ENCODE data around the gene ACTG2. TPM values are rescaled to one million over a fixed set of nuclear protein-coding genes. Genes with fewer than 3 reads are reported as not detected.

Gene ACTG2
- total RNA-seq, 1 experiment from 2014 or later, result not detected

DNA sequence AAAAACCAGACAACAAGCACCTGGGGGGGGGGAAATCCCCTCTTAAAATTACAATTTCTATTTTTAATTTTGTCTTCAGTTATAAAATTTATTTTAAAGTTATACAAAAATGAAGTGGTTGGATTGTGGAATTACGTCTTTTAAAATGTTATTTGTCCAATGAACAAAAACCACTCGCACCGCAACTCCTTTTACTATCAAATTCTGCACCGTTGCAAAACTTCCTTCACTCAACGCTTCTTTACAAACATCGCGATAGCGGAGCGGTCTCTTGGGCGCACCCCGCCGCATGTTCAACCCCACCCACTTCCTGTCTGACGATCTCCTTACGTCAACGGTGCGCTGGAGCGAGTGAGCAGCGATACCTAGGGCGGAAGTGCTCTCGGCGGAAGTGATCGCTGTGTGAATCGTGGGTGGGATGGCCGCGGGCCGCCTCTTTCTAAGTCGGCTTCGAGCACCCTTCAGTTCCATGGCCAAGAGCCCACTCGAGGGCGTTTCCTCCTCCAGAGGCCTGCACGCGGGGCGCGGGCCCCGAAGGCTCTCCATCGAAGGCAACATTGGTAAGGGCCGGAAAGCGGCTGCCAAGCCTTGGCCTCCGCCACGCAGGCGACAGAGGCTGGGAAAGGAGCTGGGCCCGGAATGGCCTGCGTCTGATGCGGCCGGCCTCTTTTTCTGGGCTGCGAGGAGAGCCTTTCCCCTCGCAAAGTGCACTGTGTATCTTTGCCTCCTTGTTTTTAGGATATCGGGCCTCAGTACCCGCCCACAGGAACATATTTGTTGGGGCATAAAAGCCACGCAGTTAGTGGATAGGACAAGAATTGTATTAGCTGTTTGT lies 33.9 kb downstream of the ACTG2 start, which contains the start of gene DGUOK:
TSS of gene DGUOK (plus strand) at position 388 of the 835 bp plus-strand sequence. CDS start at position 419, 31 bp downstream.
- H3K9me3 ChIP-seq (ENCODE audit: insufficient read depth, low read depth), result no peaks in the 10 kb centered on the region
- DNase-seq, result peak; percentile 93 to 98
- peak within 1 kb of the TSS; percentile 80 for H3K4me3 ChIP-seq
- TF ChIP-seq, protein P1, sequence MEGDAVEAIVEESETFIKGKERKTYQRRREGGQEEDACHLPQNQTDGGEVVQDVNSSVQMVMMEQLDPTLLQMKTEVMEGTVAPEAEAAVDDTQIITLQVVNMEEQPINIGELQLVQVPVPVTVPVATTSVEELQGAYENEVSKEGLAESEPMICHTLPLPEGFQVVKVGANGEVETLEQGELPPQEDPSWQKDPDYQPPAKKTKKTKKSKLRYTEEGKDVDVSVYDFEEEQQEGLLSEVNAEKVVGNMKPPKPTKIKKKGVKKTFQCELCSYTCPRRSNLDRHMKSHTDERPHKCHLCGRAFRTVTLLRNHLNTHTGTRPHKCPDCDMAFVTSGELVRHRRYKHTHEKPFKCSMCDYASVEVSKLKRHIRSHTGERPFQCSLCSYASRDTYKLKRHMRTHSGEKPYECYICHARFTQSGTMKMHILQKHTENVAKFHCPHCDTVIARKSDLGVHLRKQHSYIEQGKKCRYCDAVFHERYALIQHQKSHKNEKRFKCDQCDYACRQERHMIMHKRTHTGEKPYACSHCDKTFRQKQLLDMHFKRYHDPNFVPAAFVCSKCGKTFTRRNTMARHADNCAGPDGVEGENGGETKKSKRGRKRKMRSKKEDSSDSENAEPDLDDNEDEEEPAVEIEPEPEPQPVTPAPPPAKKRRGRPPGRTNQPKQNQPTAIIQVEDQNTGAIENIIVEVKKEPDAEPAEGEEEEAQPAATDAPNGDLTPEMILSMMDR (conservative IDR thresholded peaks at IDR 0.05), result no peak
- no peak for TF ChIP-seq EZH2 (IDR thresholded peaks at IDR 0.05; ENCODE audit: low read depth)
- intact Hi-C loops (cut with micrococcal nuclease; ENCODE audit: unreplicated experiment), result loop anchor here (2.0 kb wide), 1 partner anchor 56 kb away; no protein-coding TSS in a partner anchor
- peak within 1 kb of the TSS; percentile 95 for H3K4me2 ChIP-seq
- peaks cover 26% of the 10 kb centered on the region; the same call in 1 of the 2 replicates for H4K20me1 ChIP-seq (ENCODE audit: insufficient read depth)
- peaks cover 37% of the 10 kb centered on the region for H3K4me1 ChIP-seq (replicated peaks; ENCODE audit: insufficient read depth)
- peaks cover 8% of the 10 kb centered on the region for H3K36me3 ChIP-seq (ENCODE audit: low read depth)
- peak within 1 kb of the TSS; percentile 76 for H3K27ac ChIP-seq
- ChIA-PET CTCF (no interaction called here), POLR2A (ENCODE audit: unreplicated experiment) (interaction anchor here (0.5 to 0.6 kb wide), 2 partner anchors 103 to 252 kb away, joined by 3 to 4 read pairs; partner anchors contain the start of gene MOB1A)
- peaks cover 14% of the 10 kb centered on the region; the same call in 1 of the 2 replicates for H3F3A ChIP-seq (ENCODE audit: insufficient read depth, low read depth)
- no peaks in the 10 kb centered on the region for H3K27me3 ChIP-seq (ENCODE audit: insufficient read depth, low read depth)
- H3K79me2 ChIP-seq (ENCODE audit: low read depth), result peaks cover 54% of the 10 kb centered on the region
- peak within 1 kb of the TSS; percentile 82 for H2AFZ ChIP-seq
- TSS peak; percentile 55 for BruUV-seq (replicated peaks)
- H3K9me2 ChIP-seq (ENCODE audit: insufficient read depth), result no peaks in the 10 kb centered on the region

DNA sequence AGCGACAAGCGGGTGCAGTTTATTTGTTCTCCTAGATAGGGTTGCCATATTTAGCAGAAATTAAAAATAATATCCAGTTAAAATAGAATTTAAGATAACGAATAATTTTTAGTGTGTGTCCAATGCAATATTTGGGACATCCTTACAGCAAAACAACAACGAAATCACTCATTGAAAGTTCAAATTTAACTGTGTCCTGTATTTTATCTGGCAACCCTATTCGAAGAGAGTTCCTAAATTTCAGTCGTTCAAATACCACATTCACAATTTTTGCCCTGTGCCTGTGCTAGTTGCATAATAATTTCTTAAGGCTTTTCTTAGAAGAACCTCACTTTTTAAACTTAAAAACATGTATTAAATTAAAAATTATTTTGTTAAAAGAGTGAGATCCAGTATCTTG lies 34.5 kb downstream of the ACTG2 start:
- Histone ChIP-seq H3K27me3 (ENCODE audit: insufficient read depth, low read depth) (no peaks in the 10 kb centered on the region), H3K79me2 (ENCODE audit: low read depth) (peaks cover 60% of the 10 kb centered on the region), H3K4me3 (peak overlapping the region; percentile 80), H3K9me3 (ENCODE audit: insufficient read depth, low read depth) (no peaks in the 10 kb centered on the region), H3F3A (ENCODE audit: insufficient read depth, low read depth) (peaks cover 14% of the 10 kb centered on the region; the same call in 1 of the 2 replicates), H2AFZ (peak overlapping the region; percentile 82; the same call in 1 of the 2 replicates), H3K4me1 (replicated peaks; ENCODE audit: insufficient read depth) (peaks cover 36% of the 10 kb centered on the region), H3K9me2 (ENCODE audit: insufficient read depth) (no peaks in the 10 kb centered on the region), H3K4me2 (peak overlapping the region; percentile 95), H4K20me1 (ENCODE audit: insufficient read depth) (peaks cover 32% of the 10 kb centered on the region), H3K36me3 (ENCODE audit: low read depth) (peaks cover 8% of the 10 kb centered on the region), H3K27ac (peak overlapping the region; percentile 76)
- ChIA-PET POLR2A (ENCODE audit: unreplicated experiment) (interaction anchor here (0.5 to 0.6 kb wide), 2 partner anchors 104 to 251 kb away, joined by 3 to 4 read pairs; partner anchors contain the start of gene MOB1A), CTCF (no interaction called here)
- intact Hi-C loops (cut with micrococcal nuclease; ENCODE audit: unreplicated experiment), result loop anchor here (2.0 kb wide), 1 partner anchor 55 kb away; no protein-coding TSS in a partner anchor
- TF ChIP-seq, protein P1 (conservative IDR thresholded peaks at IDR 0.05), result no peak
- TF ChIP-seq EZH2 (IDR thresholded peaks at IDR 0.05; ENCODE audit: low read depth), result no peak
- no TSS peak for BruUV-seq (replicated peaks)
- no peak for DNase-seq

- intact Hi-C loops (cut with micrococcal nuclease; ENCODE audit: unreplicated experiment), result no loop called here
- ChIA-PET POLR2A (ENCODE audit: unreplicated experiment) (no interaction called here), CTCF (no interaction called here)
- peaks cover 76% of the 10 kb centered on the region for H3K79me2 ChIP-seq (ENCODE audit: low read depth)
- H2AFZ ChIP-seq, result no peak overlapping the region
- H3K9me2 ChIP-seq (ENCODE audit: insufficient read depth), result no peaks in the 10 kb centered on the region
- no peaks in the 10 kb centered on the region for H3K9me3 ChIP-seq (ENCODE audit: insufficient read depth, low read depth)
- H3K27me3 ChIP-seq (ENCODE audit: insufficient read depth, low read depth), result no peaks in the 10 kb centered on the region
- no peak overlapping the region for H3K4me3 ChIP-seq
- H4K20me1 ChIP-seq (ENCODE audit: insufficient read depth), result peaks cover 46% of the 10 kb centered on the region
- BruUV-seq (replicated peaks), result no TSS peak
- DNase-seq, result no peak
- H3K36me3 ChIP-seq (ENCODE audit: low read depth), result peaks cover 18% of the 10 kb centered on the region
- peaks cover 11% of the 10 kb centered on the region; the same call in 1 of the 2 replicates for H3F3A ChIP-seq (ENCODE audit: insufficient read depth, low read depth)
- TF ChIP-seq, protein P1 (conservative IDR thresholded peaks at IDR 0.05), result no peak
- TF ChIP-seq EZH2 (IDR thresholded peaks at IDR 0.05; ENCODE audit: low read depth), result no peak
- H3K27ac ChIP-seq, result no peak overlapping the region
- H3K4me1 ChIP-seq (replicated peaks; ENCODE audit: insufficient read depth), result peaks cover 28% of the 10 kb centered on the region
- H3K4me2 ChIP-seq, result peak overlapping the region; percentile 95
Measured at GRCh38 chr2:73928963-73929347, 36.1 kb downstream of the ACTG2 start.
